ENCODE results near the gene ZNF609.

GRCh38 chr15:64681424-64682024 lies 221.1 kb downstream of the ZNF609 start:
- TF ChIP-seq CTCF (conservative IDR thresholded peaks at IDR 0.05; ENCODE audit: low read depth, low read length) (peak; percentile 65), EZH2 (IDR thresholded peaks at IDR 0.05; ENCODE audit: borderline replicate concordance, low read depth, low read length, poor library complexity, severe bottlenecking) (no peak)

Measured in A673 (cell line).